ENCODE results near the gene STKLD1. TPM values are rescaled to one million over a fixed set of nuclear protein-coding genes. Genes with fewer than 3 reads are reported as not detected.
"Not testable (repeated sequence)": the region's sequence is repeated elsewhere in the genome, so short reads cannot be mapped to it uniquely, and the experiment has no call there.

STKLD1 gene
- total RNA-seq, 1 donor from 2014 or later, result 1.6 TPM

DNA sequence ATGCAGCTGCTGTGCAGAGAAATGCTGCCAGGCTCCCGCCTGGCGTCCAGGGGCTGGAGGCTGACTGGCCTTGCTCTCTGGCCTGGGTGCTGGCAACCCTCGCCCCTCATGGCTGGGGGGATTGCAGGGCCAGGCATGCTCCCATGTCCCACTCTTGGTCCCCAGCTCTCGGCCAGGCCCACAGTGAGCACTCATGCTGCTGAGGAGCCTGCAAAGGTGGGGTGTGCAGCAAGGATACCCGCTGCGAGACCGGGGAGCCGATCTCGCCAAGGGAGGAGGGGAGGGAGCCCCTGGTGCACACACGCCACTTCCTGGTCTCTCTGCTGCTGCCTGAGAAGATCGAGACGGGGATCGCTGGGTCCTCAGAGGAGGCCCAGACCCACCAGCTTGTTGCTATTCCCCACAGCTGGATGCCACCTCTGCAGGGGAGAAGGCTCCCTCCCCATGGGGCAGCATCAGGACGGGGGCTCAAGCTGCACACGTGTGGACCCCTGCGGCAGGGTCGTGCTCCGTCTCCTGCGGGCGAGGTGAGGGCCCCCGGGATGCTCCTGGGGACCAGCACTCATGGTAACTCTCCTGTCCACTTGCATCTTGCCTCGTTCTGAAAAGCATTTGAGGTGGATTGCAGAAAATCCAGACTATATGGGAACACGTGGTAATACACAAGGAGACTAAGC is 69.3 kb downstream of the STKLD1 start:
- Histone ChIP-seq H3K27me3 (ENCODE audit: low read depth) (no peaks in the 10 kb centered on the region), H3K27ac (no peak overlapping the region), H3K9me3 (no peaks in the 10 kb centered on the region), H3K4me3 (no peak overlapping the region), H3K4me1 (no peaks in the 10 kb centered on the region), H3K36me3 (no peaks in the 10 kb centered on the region)
- ATAC-seq (no peak), DNase-seq (no peak)
- intact Hi-C loops (cut with DNase I), result no loop called here
- TF ChIP-seq, protein P1, sequence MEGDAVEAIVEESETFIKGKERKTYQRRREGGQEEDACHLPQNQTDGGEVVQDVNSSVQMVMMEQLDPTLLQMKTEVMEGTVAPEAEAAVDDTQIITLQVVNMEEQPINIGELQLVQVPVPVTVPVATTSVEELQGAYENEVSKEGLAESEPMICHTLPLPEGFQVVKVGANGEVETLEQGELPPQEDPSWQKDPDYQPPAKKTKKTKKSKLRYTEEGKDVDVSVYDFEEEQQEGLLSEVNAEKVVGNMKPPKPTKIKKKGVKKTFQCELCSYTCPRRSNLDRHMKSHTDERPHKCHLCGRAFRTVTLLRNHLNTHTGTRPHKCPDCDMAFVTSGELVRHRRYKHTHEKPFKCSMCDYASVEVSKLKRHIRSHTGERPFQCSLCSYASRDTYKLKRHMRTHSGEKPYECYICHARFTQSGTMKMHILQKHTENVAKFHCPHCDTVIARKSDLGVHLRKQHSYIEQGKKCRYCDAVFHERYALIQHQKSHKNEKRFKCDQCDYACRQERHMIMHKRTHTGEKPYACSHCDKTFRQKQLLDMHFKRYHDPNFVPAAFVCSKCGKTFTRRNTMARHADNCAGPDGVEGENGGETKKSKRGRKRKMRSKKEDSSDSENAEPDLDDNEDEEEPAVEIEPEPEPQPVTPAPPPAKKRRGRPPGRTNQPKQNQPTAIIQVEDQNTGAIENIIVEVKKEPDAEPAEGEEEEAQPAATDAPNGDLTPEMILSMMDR (IDR thresholded peaks at IDR 0.05), result no peak

DNA sequence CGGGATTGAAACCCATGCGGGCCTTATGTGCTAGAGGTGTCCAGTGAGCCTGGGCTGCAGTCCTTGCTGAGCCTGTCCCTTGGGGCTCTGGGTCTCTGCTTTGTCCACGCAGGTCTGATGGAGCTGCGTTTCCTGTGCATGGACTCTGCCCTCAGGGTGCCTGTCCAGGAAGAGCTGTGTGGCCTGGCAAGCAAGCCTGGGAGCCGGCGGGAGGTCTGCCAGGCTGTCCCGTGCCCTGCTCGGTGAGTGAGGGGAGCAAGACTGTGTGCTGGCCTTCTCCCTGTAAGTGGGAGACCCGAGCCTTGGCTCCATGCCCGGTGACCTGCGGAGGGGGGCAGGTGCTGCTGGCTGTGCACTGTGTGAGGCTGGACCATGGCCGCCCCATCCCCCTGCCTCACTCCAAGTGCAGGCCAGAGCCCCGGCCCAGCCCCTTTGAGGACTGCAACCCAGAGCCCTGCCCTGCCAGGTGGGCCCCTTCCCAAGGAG is 72.4 kb downstream of the STKLD1 start:
- no peaks in the 10 kb centered on the region for H3K36me3 ChIP-seq
- no peak for DNase-seq
- H3K27ac ChIP-seq, result no peak overlapping the region
- intact Hi-C loops (cut with DNase I), result no loop called here
- H3K27me3 ChIP-seq (ENCODE audit: low read depth), result no peaks in the 10 kb centered on the region
- no peak overlapping the region for H3K4me3 ChIP-seq
- no peaks in the 10 kb centered on the region for H3K4me1 ChIP-seq
- TF ChIP-seq, protein P1 (IDR thresholded peaks at IDR 0.05), result no peak
- ATAC-seq, result no peak
- H3K9me3 ChIP-seq, result no peaks in the 10 kb centered on the region

DNA sequence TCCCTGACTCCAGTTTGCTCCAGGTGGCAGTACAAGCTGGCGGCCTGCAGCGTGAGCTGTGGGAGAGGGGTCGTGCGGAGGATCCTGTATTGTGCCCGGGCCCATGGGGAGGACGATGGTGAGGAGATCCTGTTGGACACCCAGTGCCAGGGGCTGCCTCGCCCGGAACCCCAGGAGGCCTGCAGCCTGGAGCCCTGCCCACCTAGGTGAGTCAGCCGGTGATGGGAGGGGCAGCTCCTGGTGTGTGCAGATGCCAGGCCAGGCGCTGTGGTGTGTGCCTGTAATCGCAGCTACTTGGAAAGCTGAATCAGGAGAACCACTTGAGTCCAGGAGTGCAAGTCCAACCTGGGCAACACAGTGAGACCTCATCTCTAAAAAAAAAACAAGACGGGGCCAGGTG is 73.6 kb downstream of the STKLD1 start:
- H3K4me1 ChIP-seq, result no peaks in the 10 kb centered on the region
- H3K4me3 ChIP-seq, result no peak overlapping the region
- H3K27ac ChIP-seq, result no peak overlapping the region
- no peak for DNase-seq
- H3K36me3 ChIP-seq, result no peaks in the 10 kb centered on the region
- no peaks in the 10 kb centered on the region for H3K27me3 ChIP-seq (ENCODE audit: low read depth)
- TF ChIP-seq, protein P1 (IDR thresholded peaks at IDR 0.05), result no peak
- intact Hi-C loops (cut with DNase I), result no loop called here
- peak; percentile 68 to 83 for ATAC-seq
- no peaks in the 10 kb centered on the region for H3K9me3 ChIP-seq

DNA sequence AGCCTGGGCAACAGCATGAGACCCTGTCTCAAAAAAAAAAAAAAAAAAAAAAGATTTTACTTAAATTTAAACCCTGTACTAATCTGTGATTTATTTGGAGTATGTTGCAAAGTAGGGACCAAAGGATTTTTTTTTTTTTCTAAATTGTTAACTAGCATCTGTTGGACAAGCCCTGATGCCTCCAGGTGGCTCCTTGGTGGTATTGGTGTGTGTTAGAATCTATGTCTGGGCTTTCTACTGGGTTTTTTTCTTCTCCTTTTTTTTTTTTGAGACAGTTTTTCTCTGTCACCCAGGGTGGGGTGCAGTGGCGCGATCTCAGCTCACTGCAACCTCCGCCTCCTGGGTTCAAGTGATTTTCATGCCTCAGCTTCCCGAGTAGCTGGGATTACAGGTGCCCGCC is 75.7 kb downstream of the STKLD1 start:
- H3K4me1 ChIP-seq; ATAC-seq; H3K9me3 ChIP-seq; intact Hi-C loops (cut with DNase I); H3K27ac ChIP-seq; H3K4me3 ChIP-seq; H3K27me3 ChIP-seq (ENCODE audit: low read depth); DNase-seq; H3K36me3 ChIP-seq: not testable (repeated sequence)

DNA sequence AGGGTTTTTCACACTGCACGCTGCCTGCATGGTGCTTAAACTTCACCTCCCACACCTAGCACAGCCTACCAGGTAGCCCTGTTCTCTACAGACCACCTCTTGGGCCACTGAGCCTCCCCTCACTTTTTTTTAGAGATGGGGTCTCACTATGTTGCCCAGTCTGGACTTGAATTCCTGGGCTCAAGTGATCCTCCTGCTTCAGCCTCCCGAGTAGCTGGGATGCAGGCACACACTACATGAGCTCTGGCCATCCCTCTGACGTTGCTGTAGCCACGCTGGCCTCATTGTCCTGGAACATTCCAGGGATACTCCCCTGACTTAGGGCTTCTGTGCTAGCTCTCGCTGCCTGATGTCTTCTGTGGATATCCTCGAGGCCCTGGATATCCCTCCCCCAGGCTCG is 76.4 kb downstream of the STKLD1 start:
- no peak for DNase-seq
- Histone ChIP-seq H3K27ac (no peak overlapping the region), H3K27me3 (ENCODE audit: low read depth) (no peaks in the 10 kb centered on the region), H3K4me1 (no peaks in the 10 kb centered on the region), H3K36me3 (no peaks in the 10 kb centered on the region), H3K4me3 (no peak overlapping the region), H3K9me3 (no peaks in the 10 kb centered on the region)
- ATAC-seq, result no peak
- intact Hi-C loops (cut with DNase I), result no loop called here
- TF ChIP-seq, protein P1 (IDR thresholded peaks at IDR 0.05), result no peak

DNA sequence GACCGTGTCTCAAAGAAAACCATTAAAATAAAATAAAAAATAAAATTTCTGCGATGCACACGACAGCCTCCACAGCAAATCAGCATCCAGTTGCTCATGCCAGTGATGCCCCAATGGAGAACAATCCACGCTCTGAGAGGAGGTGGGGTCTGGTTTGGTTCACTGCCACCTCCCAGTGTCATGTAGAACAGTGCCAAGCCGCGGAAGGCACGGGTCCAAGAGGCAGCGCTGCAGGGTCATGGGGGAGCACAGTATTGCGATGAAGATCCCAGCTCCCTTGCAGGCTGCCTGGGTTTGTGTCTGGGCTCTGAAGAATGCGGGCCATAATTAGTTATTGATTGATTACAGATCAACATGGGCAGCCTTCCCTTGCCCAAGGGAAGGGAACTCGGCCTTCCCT is 77.5 kb downstream of the STKLD1 start:
- H3K9me3 ChIP-seq, result no peaks in the 10 kb centered on the region
- H3K4me1 ChIP-seq, result peaks cover under 1% of the 10 kb centered on the region
- no peaks in the 10 kb centered on the region for H3K27me3 ChIP-seq (ENCODE audit: low read depth)
- DNase-seq (no peak), ATAC-seq (no peak)
- no peak overlapping the region for H3K4me3 ChIP-seq
- intact Hi-C loops (cut with DNase I), result no loop called here
- H3K36me3 ChIP-seq, result no peaks in the 10 kb centered on the region
- TF ChIP-seq, protein P1 (IDR thresholded peaks at IDR 0.05), result no peak
- no peak overlapping the region for H3K27ac ChIP-seq
